BLaER1 treated with 17β-estradiol and CSF1 and Interleukin-3, amounts not matched to agents 10 nM and 100 nM (cell line): ENCODE measurements around the gene VPS13D.

Experiments used
- H3K27ac ChIP-seq, 11 experiments: shearing (Covaris generic); formaldehyde crosslinking; 2 replicates each; pipeline ENCODE4 v1.8.1; 2022
- H3K27me3 ChIP-seq, 11 experiments: shearing (Covaris generic); formaldehyde crosslinking; 2 replicates each; pipeline ENCODE4 v1.8.1; 2022
- H3K36me3 ChIP-seq, 11 experiments: shearing (Covaris generic); formaldehyde crosslinking; 2 replicates each; pipeline ENCODE4 v1.8.1; 2022
- H3K4me1 ChIP-seq, 10 experiments: shearing (Covaris generic); formaldehyde crosslinking; 2 replicates each; pipeline ENCODE4 v1.8.1; 2022
- H3K4me2 ChIP-seq, 11 experiments: shearing (Covaris generic); formaldehyde crosslinking; 2 replicates each; pipeline ENCODE4 v1.8.1; 2022
- H3K4me3 ChIP-seq, 10 experiments: shearing (Covaris generic); formaldehyde crosslinking; 2 replicates each; pipeline ENCODE4 v1.8.1; 2022
- H3K9ac ChIP-seq, 11 experiments: shearing (Covaris generic); formaldehyde crosslinking; 2 replicates each; pipeline ENCODE4 v1.8.1; 2022
- H3K9me3 ChIP-seq, 11 experiments: shearing (Covaris generic); formaldehyde crosslinking; replicated peaks in 1 of 11; 2 replicates each; pipeline ENCODE4 v1.8.1; 2022
- H4K20me1 ChIP-seq, 11 experiments: shearing (Covaris generic); formaldehyde crosslinking; 2 replicates each; pipeline ENCODE4 v1.8.1; 2022
- Cebpa-rat ChIP-seq, 11 experiments: shearing (Covaris generic); IDR thresholded peaks; 2 replicates each; pipeline ENCODE4 v1.8.1; 2022

VPS13D gene

DNA sequence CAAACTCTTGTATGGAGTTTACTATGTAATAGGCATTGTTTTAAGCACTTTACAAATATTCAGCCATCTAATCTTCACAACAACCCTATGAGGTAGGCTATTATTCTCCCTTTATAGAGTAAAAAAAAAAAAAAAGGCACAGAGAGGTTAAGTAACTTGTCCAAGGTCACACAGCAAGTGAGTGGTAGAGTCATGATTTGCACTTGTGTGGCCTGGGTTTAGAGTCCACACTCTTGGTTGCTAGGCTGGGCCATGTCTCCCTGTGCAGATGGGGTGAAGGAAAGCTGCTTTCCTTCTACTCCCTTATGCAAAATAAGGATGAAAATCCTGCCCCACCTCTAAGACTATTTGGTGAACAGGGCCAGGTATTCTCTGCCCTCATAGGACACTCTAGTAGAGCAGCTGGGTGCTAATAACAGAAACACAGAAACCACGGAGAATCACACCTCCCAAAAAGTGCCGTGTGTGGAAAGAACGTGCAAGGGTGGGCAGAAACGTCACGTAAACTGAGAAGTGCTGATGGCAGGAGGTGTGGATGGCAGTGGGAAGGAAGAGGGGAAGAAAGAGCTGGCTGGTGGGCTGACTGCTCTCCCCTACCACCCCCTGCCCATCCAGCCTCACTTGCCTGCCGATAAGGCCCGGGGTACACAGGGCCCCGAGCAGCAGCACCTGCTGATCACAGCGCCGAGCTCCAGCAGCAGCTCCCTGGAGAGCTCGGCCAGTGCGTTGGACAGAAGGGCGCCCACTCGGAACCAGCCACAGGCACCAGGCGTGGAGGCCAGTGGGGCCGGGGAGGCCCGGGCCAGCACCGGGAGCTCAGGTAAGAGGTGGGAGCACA lies 28.3 kb upstream of the VPS13D start:
- peak overlapping the region in 7 of 11 experiments; percentile 10 to 39 (median 30); a peak in 7 of 22 replicates for H3K4me2 ChIP-seq
- H3K9ac ChIP-seq = peak overlapping the region in 3 of 11 experiments; percentile 8 to 57 (median 36); a peak in 2 of 22 replicates
- 0 out of 22 replicates have a peak, but pooled peaks cover 0 to 4% (median 0%) of the 10 kb centered on the region in 11 experiments for H3K9me3 ChIP-seq
- no peak overlapping the region for H3K4me3 ChIP-seq
- peaks cover 0 to 100% (median 6%) of the 10 kb centered on the region in 11 experiments; a peak in 10 of 22 replicates for H4K20me1 ChIP-seq
- no peaks in the 10 kb centered on the region for H3K27me3 ChIP-seq
- TF ChIP-seq Cebpa-rat (IDR thresholded peaks at IDR 0.05) = no peak
- peaks cover 37 to 89% (median 50%) of the 10 kb centered on the region in 10 experiments for H3K4me1 ChIP-seq
- peak overlapping the region in 1 of 11 experiments; percentile 24; a peak in 2 of 22 replicates for H3K27ac ChIP-seq
- H3K36me3 ChIP-seq = peaks cover 0 to 100% (median 12%) of the 10 kb centered on the region in 11 experiments; a peak in 13 of 22 replicates

DNA sequence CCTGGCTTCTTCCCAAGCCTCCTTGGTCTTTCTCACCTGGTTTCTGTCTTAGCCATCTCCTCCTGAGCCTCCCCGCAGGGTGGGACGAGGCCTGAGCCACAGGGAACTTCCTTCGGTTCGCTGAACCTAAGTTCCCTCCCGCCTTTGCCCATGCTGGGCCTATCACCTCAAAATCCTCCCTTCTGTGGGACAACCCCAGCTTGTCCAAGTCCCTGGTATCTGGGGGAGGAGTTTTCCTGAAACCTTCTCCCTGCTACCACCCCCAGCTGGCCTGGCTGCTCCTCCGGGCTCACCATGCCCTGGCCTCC lies 27.7 kb upstream of the VPS13D start:
- H3K4me2 ChIP-seq = peak overlapping the region in 7 of 11 experiments; percentile 10 to 39 (median 30); a peak in 5 of 22 replicates
- H3K9ac ChIP-seq = peak overlapping the region in 2 of 11 experiments; percentile 32 to 36; a peak in 2 of 22 replicates
- H3K27me3 ChIP-seq = no peaks in the 10 kb centered on the region
- peaks cover 0 to 100% (median 7%) of the 10 kb centered on the region in 11 experiments; a peak in 11 of 22 replicates for H4K20me1 ChIP-seq
- H3K9me3 ChIP-seq = 0 out of 22 replicates have a peak, but pooled peaks cover 0 to 4% (median 0%) of the 10 kb centered on the region in 11 experiments
- H3K4me1 ChIP-seq = peaks cover 36 to 89% (median 44%) of the 10 kb centered on the region in 10 experiments
- no peak overlapping the region for H3K4me3 ChIP-seq
- TF ChIP-seq Cebpa-rat (IDR thresholded peaks at IDR 0.05) = no peak
- peaks cover 0 to 100% (median 18%) of the 10 kb centered on the region in 11 experiments; a peak in 13 of 22 replicates for H3K36me3 ChIP-seq
- H3K27ac ChIP-seq = peak overlapping the region in 1 of 11 experiments; percentile 24; a peak in 2 of 22 replicates

DNA sequence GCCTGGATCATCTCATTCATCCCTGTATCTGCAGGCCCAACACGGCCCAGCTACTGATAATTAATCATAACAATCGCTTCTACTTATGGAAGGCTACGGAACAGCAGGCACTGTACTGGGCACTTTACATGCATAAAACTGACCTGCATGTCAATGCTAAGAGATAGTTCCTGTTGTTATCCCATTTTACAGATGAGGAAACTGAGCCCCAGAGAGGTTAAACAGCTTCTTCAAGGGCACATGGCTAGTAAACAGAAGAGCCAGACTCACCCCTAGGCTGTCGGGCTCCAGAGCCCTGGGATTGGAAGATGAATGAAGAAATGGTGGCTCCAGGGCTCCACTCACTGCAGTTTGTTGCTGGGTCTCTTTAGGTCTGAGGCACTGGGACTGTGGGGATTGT lies 27.3 kb upstream of the VPS13D start:
- Histone ChIP-seq H3K27ac (no peak overlapping the region), H3K4me1 (peaks cover 32 to 88% (median 42%) of the 10 kb centered on the region in 10 experiments), H3K36me3 (peaks cover 0 to 100% (median 21%) of the 10 kb centered on the region in 11 experiments; a peak in 13 of 22 replicates), H3K9me3 (0 out of 22 replicates have a peak, but pooled peaks cover 0 to 3% (median 0%) of the 10 kb centered on the region in 11 experiments), H3K27me3 (no peaks in the 10 kb centered on the region), H3K4me2 (peak overlapping the region in 1 of 11 experiments; percentile 12; a peak in 1 of 22 replicates), H4K20me1 (peaks cover 0 to 100% (median 9%) of the 10 kb centered on the region in 11 experiments; a peak in 11 of 22 replicates), H3K4me3 (no peak overlapping the region), H3K9ac (peak overlapping the region in 2 of 11 experiments; percentile 32 to 49; a peak in 2 of 22 replicates)
- TF ChIP-seq Cebpa-rat (IDR thresholded peaks at IDR 0.05) = no peak

DNA sequence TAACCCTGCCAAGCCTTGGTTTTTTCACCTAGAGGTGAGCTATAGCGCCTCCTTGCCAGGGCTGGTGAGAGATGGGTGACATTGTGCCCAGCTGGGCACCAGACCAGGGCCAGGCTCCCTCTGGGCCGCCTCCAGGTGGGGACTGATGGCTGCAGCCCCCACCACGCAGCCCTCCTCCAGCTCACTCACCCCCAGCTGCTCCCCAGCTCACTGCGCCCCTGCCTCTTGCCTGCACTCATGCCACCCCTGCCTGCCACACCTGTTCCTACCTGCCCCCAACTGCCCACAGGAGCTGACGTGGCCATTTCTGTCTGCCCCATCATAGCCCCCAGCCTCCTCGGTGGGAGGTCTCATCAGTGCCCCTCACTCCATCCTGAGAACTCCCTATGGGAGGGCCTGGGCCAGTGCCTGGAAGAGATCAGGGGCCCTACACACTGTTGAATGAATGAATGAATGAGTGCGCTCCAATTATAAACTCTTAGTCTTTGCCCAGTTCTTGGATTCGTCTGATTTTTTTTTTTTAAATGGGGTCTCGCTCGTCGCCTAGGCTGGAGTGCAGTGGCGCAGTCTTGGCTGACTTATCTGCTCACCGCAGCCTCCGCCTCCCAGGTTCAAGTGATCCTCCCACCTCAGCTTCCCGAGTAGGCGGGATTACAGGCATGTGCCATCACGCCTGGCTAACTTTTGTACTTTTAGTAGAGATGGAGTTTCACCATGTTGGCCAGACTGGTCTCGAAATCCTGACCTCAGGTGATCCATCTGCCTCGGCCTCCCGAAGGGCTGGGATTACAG lies 26.4 kb upstream of the VPS13D start:
- no peak overlapping the region for H3K4me2 ChIP-seq
- no peaks in the 10 kb centered on the region for H3K27me3 ChIP-seq
- H3K27ac ChIP-seq = peak overlapping the region in 1 of 11 experiments; percentile 36; a peak in 1 of 22 replicates
- H4K20me1 ChIP-seq = peaks cover 0 to 100% (median 9%) of the 10 kb centered on the region in 11 experiments; a peak in 12 of 22 replicates
- peak overlapping the region in 2 of 11 experiments; percentile 52 to 53; a peak in 2 of 22 replicates for H3K9ac ChIP-seq
- H3K4me1 ChIP-seq = peaks cover 31 to 83% (median 40%) of the 10 kb centered on the region in 10 experiments
- H3K36me3 ChIP-seq = peaks cover 0 to 100% (median 21%) of the 10 kb centered on the region in 11 experiments; a peak in 13 of 22 replicates
- no peaks in the 10 kb centered on the region for H3K9me3 ChIP-seq
- no peak overlapping the region for H3K4me3 ChIP-seq
- TF ChIP-seq Cebpa-rat (IDR thresholded peaks at IDR 0.05) = no peak

DNA sequence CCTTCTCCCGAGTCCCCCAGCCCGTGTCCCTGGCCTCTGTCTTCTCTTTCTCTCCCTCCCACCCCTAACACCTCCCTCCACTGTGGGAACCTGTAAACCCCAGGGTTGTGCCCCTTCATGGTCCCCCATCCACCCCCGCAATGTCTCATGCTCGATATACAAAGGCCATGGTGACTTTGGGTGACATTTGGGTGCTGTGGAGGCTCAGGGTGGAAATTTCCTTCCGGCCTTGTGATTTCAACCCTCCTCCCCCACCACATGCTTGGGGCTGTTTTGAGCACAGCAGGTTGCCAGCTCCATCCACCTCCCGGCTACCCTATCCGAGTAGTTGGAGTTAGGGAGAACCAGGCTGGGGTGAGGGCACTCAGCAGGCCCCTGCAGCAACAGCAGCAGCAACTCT lies 25.7 kb upstream of the VPS13D start:
- H3K27ac ChIP-seq = peak overlapping the region in 1 of 11 experiments; percentile 36; a peak in 1 of 22 replicates
- H3K4me3 ChIP-seq = no peak overlapping the region
- peaks cover 0 to 100% (median 21%) of the 10 kb centered on the region in 11 experiments; a peak in 13 of 22 replicates for H3K36me3 ChIP-seq
- peaks cover 32 to 85% (median 40%) of the 10 kb centered on the region in 10 experiments for H3K4me1 ChIP-seq
- H3K27me3 ChIP-seq = no peaks in the 10 kb centered on the region
- peaks cover 0 to 100% (median 9%) of the 10 kb centered on the region in 11 experiments; a peak in 12 of 22 replicates for H4K20me1 ChIP-seq
- peak overlapping the region in 3 of 11 experiments; percentile 13 to 53 (median 52); a peak in 3 of 22 replicates for H3K9ac ChIP-seq
- no peak for TF ChIP-seq Cebpa-rat (IDR thresholded peaks at IDR 0.05)
- H3K4me2 ChIP-seq = no peak overlapping the region
- no peaks in the 10 kb centered on the region for H3K9me3 ChIP-seq

DNA sequence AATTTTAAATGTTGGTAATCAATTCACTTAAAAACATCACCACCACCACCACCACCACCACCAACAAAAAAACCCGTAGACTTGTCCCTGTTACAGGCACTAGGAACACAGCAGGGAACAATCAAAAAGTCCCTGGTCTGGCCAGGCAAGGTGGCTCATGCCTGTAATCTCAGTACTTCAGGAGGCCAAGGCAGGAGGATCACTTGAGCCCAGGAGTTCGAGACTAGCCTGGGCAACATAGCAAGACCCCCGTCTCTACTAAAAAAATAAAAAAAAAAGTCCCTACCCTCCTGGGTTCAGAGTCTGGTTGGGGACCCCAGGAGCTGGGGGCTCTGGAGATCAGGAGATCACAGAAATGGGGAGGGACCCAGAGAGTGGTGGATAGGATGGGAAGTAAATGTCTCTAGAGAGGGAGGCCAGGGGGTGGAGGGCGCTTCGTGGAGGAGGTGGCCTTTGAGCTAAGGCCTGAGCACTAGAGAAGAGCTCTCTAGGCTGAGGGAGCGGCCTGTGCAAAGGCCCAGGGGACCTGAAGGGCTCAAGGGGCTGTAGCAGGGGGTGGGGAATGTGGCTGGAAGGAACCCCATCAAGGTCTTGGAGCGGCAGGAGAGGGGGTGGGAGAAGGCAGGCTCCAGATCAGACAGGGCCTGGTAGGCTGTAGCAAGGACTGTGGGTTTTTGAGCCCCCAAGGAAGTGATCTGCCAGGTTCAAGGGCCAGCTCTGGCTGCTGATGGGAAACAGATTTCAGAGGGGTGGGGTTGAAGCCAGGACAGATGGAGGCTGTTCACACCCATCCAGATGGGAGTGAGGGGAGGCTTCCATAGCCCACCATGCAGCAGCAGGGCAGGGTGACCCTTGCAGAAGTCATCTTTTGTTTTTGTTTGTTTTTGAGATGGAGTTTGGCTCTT lies 24.8 kb upstream of the VPS13D start:
- Histone ChIP-seq H4K20me1 (peaks cover 0 to 100% (median 9%) of the 10 kb centered on the region in 11 experiments; a peak in 14 of 22 replicates), H3K9ac (peak overlapping the region in 3 of 11 experiments; percentile 11 to 53 (median 13); a peak in 3 of 22 replicates), H3K9me3 (no peaks in the 10 kb centered on the region), H3K27ac (peak overlapping the region in 2 of 11 experiments; percentile 14 to 36; a peak in 2 of 22 replicates), H3K27me3 (no peaks in the 10 kb centered on the region), H3K4me3 (no peak overlapping the region), H3K36me3 (peaks cover 0 to 94% (median 21%) of the 10 kb centered on the region in 11 experiments; a peak in 13 of 22 replicates), H3K4me1 (peaks cover 32 to 79% (median 40%) of the 10 kb centered on the region in 10 experiments), H3K4me2 (no peak overlapping the region)
- TF ChIP-seq Cebpa-rat (IDR thresholded peaks at IDR 0.05) = no peak

DNA sequence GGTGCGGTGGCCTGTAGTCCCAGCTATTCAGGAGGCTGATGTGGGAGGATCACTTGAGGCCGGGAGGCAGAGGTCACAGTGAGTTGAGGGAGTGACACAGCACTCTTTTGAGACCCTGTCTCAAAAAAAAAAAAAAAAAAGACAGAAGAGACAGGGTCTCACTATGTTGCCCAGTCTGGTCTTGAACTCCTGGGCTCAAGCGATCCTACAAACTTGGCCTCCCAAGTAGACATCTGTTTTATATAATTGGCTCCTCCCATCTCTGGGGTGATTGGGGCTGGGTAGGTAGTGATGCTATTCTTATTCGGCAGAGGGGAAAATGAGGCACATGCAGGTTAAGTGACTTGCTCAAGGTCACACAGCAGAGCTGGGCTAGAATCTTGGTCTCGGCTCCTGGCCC lies 23.6 kb upstream of the VPS13D start:
- Histone ChIP-seq H4K20me1 (peaks cover 0 to 100% (median 9%) of the 10 kb centered on the region in 11 experiments; a peak in 14 of 22 replicates), H3K27ac (no peak overlapping the region), H3K36me3 (peaks cover 0 to 82% (median 21%) of the 10 kb centered on the region in 11 experiments; a peak in 13 of 22 replicates), H3K4me1 (peaks cover 40 to 69% (median 50%) of the 10 kb centered on the region in 10 experiments), H3K4me2 (peak overlapping the region in 1 of 11 experiments; percentile 48; a peak in 1 of 22 replicates), H3K27me3 (no peaks in the 10 kb centered on the region), H3K4me3 (no peak overlapping the region), H3K9me3 (no peaks in the 10 kb centered on the region), H3K9ac (no peak overlapping the region)
- no peak for TF ChIP-seq Cebpa-rat (IDR thresholded peaks at IDR 0.05)
